OCI-LY1 (cell line): ENCODE results near the gene FILIP1.

Source experiments
- H2AFZ ChIP-seq: fragments of 200-600 bp; sonication (generic), shearing (Covaris generic); 2 replicates; pipeline ENCODE4 v1.6.0; 2014; ENCODE audit warnings: antibody characterized with exemption, mild to moderate bottlenecking, low read length
- H3F3A ChIP-seq: fragments of 200-600 bp; sonication (generic), shearing (Covaris generic); 2 replicates; pipeline ENCODE4 v1.6.0; 2014; ENCODE audit warnings: mild to moderate bottlenecking, antibody characterized with exemption, low read length, moderate library complexity; ENCODE audit not compliant: insufficient read depth
- H3K27ac ChIP-seq: fragments of 200-600 bp; sonication (generic); 2 replicates; pipeline ENCODE4 v1.5.1; 2014; ENCODE audit warnings: low read length, mixed run types, mild to moderate bottlenecking, low read depth; ENCODE audit not compliant: poor library complexity, severe bottlenecking
- H3K27me3 ChIP-seq: fragments of 200-600 bp; sonication (generic); 2 replicates; pipeline ENCODE4 v1.6.0; 2014; ENCODE audit warnings: antibody characterized with exemption, mild to moderate bottlenecking, low read length, moderate library complexity; ENCODE audit not compliant: insufficient read depth
- H3K36me3 ChIP-seq: fragments of 200-600 bp; sonication (generic); 2 replicates; pipeline ENCODE4 v1.6.1; 2014; ENCODE audit warnings: mild to moderate bottlenecking, antibody characterized with exemption, low read length, moderate library complexity, mixed read lengths; ENCODE audit not compliant: insufficient read depth
- H3K4me1 ChIP-seq: fragments of 200-600 bp; sonication (generic); 2 replicates; pipeline ENCODE4 v1.5.1; 2014; ENCODE audit warnings: mild to moderate bottlenecking, low read length, moderate library complexity; ENCODE audit not compliant: insufficient read depth, severe bottlenecking
- H3K4me2 ChIP-seq: fragments of 200-600 bp; sonication (generic), shearing (Covaris generic); 2 replicates; pipeline ENCODE4 v1.6.1; 2014; ENCODE audit warnings: low read length
- H3K4me3 ChIP-seq: fragments of 200-600 bp; sonication (generic); 2 replicates; pipeline ENCODE4 v1.5.1; 2014; ENCODE audit warnings: low read length, low read depth, mild to moderate bottlenecking, mixed read lengths; ENCODE audit not compliant: poor library complexity, severe bottlenecking
- H3K79me2 ChIP-seq: fragments of 200-600 bp; shearing (Covaris generic); 2 replicates; pipeline ENCODE4 v1.6.1; 2016; ENCODE audit warnings: mixed run types, low read length, mixed read lengths; ENCODE audit not compliant: insufficient read depth
- H3K9ac ChIP-seq: fragments of 200-600 bp; sonication (generic), shearing (Covaris generic); 2 replicates; pipeline ENCODE4 v1.6.1; 2014; ENCODE audit warnings: mild to moderate bottlenecking, low read length, mixed read lengths
- H3K9me2 ChIP-seq: fragments of 200-600 bp; sonication (generic), shearing (Covaris generic); 2 replicates; pipeline ENCODE4 v1.6.1; 2014; ENCODE audit warnings: low read depth, mild to moderate bottlenecking, low read length, mixed read lengths
- H3K9me3 ChIP-seq: fragments of 200-600 bp; shearing (Covaris generic); 2 replicates; pipeline ENCODE4 v1.6.1; 2014; ENCODE audit warnings: low read length, mixed read lengths
- H4K20me1 ChIP-seq: fragments of 200-600 bp; sonication (generic), shearing (Covaris generic); 2 replicates; pipeline ENCODE4 v1.6.0; 2016; ENCODE audit warnings: mild to moderate bottlenecking, low read length; ENCODE audit not compliant: insufficient read depth
- CTCF ChIP-seq: fragments of 200-600 bp; sonication (generic), shearing (Covaris generic); IDR thresholded peaks from 2 replicates; pipeline ENCODE4 v1.5.1; 2017; ENCODE audit warnings: mild to moderate bottlenecking, antibody characterized with exemption, low read length, moderate library complexity, mixed read lengths
- EZH2 ChIP-seq: fragments of 200-600 bp; sonication (generic), shearing (Covaris generic); IDR thresholded peaks from 2 replicates; pipeline ENCODE4 v1.8.0; 2017; ENCODE audit warnings: borderline replicate concordance, mixed run types, mild to moderate bottlenecking, antibody characterized with exemption, low read length, moderate library complexity, mixed read lengths

FILIP1 gene

GRCh38 chr6:75301537-75301936 is 192.1 kb downstream of the FILIP1 start:
- Histone ChIP-seq H3K9me2 (no peaks in the 10 kb centered on the region), H3F3A (no peaks in the 10 kb centered on the region), H3K9me3 (no peaks in the 10 kb centered on the region), H2AFZ (no peak overlapping the region), H3K79me2 (no peaks in the 10 kb centered on the region), H3K36me3 (no peaks in the 10 kb centered on the region), H3K27ac (no peak overlapping the region), H3K9ac (no peak overlapping the region), H3K27me3 (no peaks in the 10 kb centered on the region), H4K20me1 (no peaks in the 10 kb centered on the region), H3K4me2 (no peak overlapping the region), H3K4me1 (no peaks in the 10 kb centered on the region), H3K4me3 (no peak overlapping the region)
- TF ChIP-seq EZH2, result no peak
- no peak for TF ChIP-seq CTCF

- Histone ChIP-seq H4K20me1 (no peaks in the 10 kb centered on the region), H3K9me2 (no peaks in the 10 kb centered on the region), H3K79me2 (no peaks in the 10 kb centered on the region), H3K27ac (no peak overlapping the region), H3F3A (no peaks in the 10 kb centered on the region), H3K4me3 (no peak overlapping the region), H3K9ac (no peak overlapping the region), H3K4me2 (no peak overlapping the region), H3K4me1 (no peaks in the 10 kb centered on the region), H3K27me3 (no peaks in the 10 kb centered on the region), H3K9me3 (no peaks in the 10 kb centered on the region), H3K36me3 (no peaks in the 10 kb centered on the region), H2AFZ (no peak overlapping the region)
- TF ChIP-seq CTCF (no peak), EZH2 (no peak)
Observed at GRCh38 chr6:75301088-75301487, 192.5 kb downstream of the FILIP1 start.

- no peak overlapping the region for H3K27ac ChIP-seq
- H3K9me3 ChIP-seq, result no peaks in the 10 kb centered on the region
- H3K4me2 ChIP-seq, result no peak overlapping the region
- TF ChIP-seq CTCF, result no peak
- TF ChIP-seq EZH2, result no peak
- H3K4me3 ChIP-seq, result no peak overlapping the region
- H3K27me3 ChIP-seq, result no peaks in the 10 kb centered on the region
- H2AFZ ChIP-seq, result no peak overlapping the region
- no peak overlapping the region for H3K9ac ChIP-seq
- no peaks in the 10 kb centered on the region for H4K20me1 ChIP-seq
- H3K4me1 ChIP-seq, result no peaks in the 10 kb centered on the region
- H3K79me2 ChIP-seq, result no peaks in the 10 kb centered on the region
- H3F3A ChIP-seq, result no peaks in the 10 kb centered on the region
- no peaks in the 10 kb centered on the region for H3K9me2 ChIP-seq
- H3K36me3 ChIP-seq, result no peaks in the 10 kb centered on the region
Observed at GRCh38 chr6:75300531-75300855, 193.1 kb downstream of the FILIP1 start.
